NCI-H2227 (cell line): Measurements from ENCODE around the gene GMPR2.
"Not testable (repeated sequence)": the region's sequence is repeated elsewhere in the genome, so short reads cannot be mapped to it uniquely, and the experiment has no call there.

Source experiments
- DNase-seq: peaks from one replicate; lab custom pipeline; 2025; ENCODE audit not compliant: unreplicated experiment; lab: John Stamatoyannopoulos, UW

GMPR2 gene

GRCh38 chr14:24198814-24199524 is 33.8 kb upstream of the GMPR2 start:
- no peak for DNase-seq

DNA sequence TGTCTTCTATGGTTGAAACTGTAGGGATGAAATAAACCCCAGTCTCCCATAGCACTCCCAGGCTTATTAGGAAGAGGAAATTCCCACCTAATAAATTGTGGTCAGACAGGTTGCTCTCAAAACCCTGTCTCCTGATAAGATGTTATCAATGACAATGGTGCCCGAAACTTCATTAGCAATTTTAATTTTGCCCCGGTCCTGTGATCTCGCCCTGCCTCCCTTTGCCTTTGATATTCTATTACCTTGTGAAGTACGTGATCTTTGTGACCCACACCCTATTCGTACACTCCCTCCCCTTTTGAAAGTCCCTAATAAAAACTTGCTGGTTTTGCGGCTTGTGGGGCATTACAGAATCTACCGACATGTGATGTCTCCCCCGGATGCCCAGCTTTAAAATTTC is 30.2 kb upstream of the GMPR2 start:
- DNase-seq = not testable (repeated sequence)

GRCh38 chr14:24203249-24203886 is 29.4 kb upstream of the GMPR2 start:
- DNase-seq = not testable (repeated sequence)

GRCh38 chr14:24204163-24205146 is 28.3 kb upstream of the GMPR2 start:
- DNase-seq = no peak

DNA sequence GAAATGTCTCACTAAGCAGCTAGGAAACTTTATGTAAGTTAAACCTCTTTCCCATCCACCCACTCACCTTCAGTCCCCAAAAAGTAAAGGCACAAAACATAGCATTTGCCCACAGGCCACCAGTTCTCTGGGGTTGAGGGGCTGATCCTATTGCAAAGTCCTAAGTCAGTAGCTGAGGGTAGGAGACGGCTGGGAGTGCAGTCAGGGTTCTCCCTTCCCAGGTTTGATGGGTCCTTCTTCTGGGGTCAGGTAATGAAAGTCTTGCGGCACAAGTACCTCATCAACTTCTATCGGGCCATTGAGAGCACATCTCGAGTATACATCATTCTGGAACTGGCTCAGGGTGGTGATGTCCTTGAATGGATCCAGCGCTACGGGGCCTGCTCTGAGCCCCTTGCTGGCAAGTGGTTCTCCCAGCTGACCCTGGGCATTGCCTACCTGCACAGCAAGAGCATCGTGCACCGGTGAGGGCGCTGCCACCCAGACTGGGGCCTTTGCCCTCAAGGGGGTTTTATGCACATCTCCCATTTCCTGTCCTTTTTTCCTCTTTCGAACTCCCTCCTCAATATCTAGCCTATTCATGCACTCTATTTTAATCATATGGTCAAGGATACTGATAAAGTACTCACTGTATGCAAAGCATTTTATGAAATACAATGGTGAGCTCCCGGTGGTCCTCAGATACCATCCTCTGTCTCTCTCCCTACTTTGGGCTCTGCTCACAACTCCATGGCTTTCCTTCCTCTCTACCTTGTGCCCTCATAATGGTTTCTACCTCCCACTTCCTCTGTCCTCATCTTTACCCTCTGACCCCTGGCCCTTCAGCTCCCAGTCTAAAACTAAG is 26.2 kb upstream of the GMPR2 start:
- no peak for DNase-seq

DNA sequence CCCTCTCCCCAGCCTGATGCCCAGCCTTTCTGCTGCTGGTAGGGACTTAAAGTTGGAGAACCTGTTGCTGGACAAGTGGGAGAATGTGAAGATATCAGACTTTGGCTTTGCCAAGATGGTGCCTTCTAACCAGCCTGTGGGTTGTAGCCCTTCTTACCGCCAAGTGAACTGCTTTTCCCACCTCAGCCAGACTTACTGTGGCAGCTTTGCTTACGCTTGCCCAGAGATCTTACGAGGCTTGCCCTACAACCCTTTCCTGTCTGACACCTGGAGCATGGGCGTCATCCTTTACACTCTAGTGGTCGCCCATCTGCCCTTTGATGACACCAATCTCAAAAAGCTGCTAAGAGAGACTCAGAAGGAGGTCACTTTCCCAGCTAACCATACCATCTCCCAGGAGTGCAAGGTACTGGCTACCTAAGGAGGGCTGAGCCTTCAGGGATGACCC is 25.6 kb upstream of the GMPR2 start:
- no peak for DNase-seq

GRCh38 chr14:24207625-24208024 is 25.1 kb upstream of the GMPR2 start:
- no peak for DNase-seq

DNA sequence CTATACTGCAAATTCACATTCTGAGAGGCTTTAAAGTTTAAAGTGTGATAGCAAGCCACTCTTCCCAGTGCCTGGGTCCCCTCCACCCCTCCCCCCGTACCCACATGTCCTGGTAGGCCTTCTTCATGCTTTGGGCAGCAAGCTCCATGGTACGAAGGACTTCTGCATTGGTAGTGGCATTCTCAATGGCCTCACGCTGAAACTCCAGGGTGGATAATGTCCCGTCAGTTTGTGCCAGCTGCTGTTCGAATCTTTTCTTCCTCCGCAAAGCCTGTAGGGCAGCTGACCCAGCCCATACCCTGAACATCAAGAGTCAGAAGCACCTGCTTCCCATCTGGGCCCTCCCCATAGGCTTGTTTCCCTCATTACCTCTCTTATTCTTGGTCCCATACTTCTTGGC is 21.4 kb upstream of the GMPR2 start:
- no peak for DNase-seq

DNA sequence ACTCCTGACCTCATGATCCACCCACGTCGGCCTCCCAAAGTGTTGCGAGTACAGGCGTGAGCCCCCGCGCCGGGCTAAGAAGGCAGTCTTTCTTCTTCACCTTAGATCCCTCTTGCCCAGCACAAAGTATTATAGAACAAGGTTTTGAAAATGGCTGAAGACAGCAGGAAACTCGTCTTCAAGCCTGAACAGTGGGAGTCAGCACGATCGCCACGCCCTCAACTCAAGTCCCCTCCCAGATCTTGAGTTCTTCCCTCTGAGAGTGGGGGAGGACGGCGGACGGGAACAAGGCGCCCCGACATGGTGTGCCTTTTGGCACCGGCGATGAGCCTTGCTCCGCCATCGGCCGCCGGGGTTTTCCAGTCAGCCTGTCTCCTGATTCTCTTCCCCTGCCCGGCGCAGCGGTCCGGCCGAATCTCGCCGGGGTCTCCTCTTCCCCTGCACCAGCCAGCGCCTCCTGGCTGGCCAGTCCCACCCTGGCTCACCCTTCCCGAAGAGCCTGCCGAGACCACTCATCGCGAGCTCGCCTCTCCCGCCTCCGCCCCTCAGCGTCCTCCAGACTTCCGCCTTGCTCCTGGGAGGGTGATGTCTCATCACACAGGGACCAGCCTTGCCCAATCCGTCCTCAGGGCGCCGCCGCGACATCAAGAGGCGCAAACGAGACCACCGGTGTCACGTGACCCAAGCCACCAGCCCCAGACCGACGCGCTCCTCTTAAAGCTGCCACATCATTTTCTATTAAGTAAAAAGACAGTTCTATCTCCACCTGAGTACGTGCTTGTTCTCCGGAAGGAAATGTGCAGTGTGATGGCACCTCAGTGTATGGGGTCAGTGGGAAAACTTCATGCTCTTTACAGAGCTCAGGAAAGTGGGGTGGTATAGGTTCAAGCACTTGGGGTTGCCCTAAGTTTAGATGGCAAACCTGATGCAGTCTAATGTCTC is 19.5 kb upstream of the GMPR2 start, which contains the start of gene CHMP4A:
Gene CHMP4A, minus strand, starts transcription at position 565 of the 942 bp plus-strand sequence. Its CDS starts 49 bp downstream, at position 516.
- DNase-seq = peak; percentile 98

GRCh38 chr14:24213866-24214662 is 18.7 kb upstream of the GMPR2 start:
- DNase-seq = no peak

GRCh38 chr14:24215495-24216344 is 17.0 kb upstream of the GMPR2 start, which contains the start of gene MDP1:
TSS of gene MDP1 (minus strand) at chr14:24216066. CDS start at chr14:24215955, 111 bp downstream.
- DNase-seq = peak; percentile 93

DNA sequence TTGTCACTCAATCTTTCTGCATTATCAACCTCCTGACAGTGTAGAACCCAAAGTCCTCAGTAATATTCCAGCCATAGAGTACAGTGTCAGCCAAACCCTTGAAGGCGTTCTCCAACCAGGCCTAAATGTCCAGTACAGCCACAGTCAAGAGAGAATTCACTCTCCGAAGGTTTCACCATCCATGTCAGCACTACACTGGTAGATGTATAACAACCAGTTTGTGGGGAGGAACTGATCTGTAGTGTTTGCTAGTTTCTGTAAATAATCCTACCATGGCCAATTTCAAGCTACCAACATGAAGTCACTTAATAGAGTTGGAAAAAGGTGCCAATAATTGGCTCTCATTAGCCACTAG is 16.4 kb upstream of the GMPR2 start:
- no peak for DNase-seq

DNA sequence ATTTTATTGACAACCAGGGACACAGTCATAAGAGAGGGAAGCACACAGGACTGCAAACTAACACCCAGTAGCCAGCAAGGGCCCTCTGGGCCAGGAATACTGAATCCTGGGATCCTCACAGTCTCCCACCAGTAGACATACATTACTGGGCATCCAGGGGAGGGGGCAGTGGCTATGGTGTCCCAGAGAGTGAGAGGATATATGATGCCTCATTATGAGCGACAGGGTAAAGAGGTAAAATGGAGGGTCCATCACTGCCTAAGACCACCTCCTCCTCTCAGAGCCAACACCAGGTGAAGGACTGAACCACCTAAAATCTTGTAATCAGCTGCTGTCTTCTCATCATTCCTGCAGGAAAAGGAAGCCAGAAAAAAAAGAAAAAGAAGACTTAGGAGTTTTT is 15.9 kb upstream of the GMPR2 start:
- DNase-seq = not testable (repeated sequence)

DNA sequence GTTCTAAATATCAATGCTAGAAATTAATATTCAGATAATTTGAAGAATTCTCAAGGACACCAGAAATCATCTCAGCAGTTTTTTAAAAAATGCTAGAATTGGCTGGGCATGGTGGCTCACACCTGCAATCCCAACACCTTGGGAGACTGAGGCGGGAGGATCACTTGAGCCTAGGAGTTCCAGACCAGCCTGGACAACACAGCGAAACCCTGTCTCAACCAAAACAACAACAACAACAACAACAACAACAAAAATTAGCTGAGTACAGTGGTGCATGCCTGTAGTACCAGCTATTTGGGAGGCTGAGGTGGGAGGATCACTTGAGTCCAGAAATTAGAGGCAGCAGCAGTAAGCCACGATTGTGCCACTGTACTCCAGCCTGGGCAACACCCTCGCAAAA is 13.6 kb upstream of the GMPR2 start:
- DNase-seq = no peak

GRCh38 chr14:24219521-24219920 is 13.2 kb upstream of the GMPR2 start:
- DNase-seq = no peak

DNA sequence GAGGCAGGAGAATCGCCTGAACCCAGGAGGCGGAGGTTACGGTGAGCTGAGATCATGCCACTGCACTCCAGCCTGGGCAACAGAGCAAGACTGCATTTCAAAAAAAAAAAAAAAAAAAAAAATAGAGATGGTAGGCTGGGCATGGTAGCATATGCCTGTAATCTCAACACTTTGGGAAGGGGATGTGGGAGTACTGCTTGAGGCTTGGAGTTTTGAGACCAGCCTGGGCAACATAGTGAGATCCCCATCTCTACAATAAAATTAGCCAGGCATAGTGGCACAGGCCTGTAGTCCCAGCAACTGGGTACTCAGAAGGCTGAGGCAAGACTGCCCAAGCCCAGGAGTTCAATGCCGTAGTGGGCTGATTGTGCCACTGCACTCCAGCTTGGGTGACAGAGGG is 9.7 kb upstream of the GMPR2 start:
- DNase-seq = not testable (repeated sequence)

GRCh38 chr14:24224618-24225071 is 8.1 kb upstream of the GMPR2 start:
- DNase-seq = no peak

DNA sequence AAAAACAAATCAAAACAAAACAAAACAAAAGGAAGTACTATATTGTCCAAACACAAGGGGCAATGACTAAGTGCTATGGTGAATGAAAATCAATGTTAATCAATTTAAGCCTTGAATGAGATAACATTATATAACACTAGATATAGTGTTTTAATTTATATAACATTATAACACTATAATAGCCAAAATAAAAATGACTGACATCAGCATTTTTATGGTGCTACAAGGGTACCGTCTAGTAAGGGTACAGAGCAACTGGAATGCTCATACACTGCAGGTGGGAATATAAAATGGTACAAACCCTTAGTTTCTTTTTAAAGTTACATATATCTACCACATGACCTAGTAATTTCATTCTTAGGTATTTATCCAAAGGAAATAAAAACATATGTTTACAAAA is 6.3 kb upstream of the GMPR2 start:
- DNase-seq = no peak
